ENCODE data around the gene RASA1. TPM values are rescaled to one million over a fixed set of nuclear protein-coding genes. Genes with fewer than 3 reads are reported as not detected.

Gene RASA1
- polyA plus RNA-seq, 3 donors, result 45.3 to 47.8 (median 46.6) TPM

DNA sequence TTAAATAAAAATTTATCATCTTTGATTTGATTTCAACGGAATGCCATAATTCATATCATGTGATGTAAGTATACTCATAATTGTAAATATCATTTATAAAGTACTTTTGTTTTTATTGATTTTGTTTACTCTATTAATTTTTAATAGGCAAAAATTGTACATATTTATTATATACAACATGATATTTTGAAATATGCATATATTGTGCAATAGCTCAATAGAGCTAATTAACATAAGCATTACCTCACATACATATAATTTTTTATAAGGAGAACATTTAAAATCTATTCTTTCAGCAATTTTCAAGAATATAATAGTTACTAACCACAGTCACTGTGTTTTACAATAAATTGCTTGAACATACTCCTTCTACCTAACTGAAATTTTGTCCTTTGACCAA, 170.0 kb downstream of the RASA1 start:
- no peak for DNase-seq

DNA sequence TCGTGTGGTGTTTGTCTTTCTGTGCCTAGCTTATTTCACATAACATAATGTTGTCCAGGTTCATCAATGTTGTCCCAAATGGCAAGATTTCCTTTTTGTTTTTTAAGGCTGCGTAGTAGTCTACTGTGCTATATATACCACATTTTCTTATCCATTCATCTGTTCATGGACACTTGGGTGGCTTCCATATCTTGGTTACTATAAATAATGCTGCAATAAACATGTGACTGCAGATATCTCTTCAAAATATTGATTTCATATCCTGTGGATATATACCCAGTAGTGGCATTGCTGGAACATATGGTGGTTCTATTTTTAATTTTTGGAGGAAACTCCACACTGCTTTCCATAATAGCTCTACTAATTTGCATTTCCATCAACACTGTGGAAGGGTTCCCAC, 170.5 kb downstream of the RASA1 start:
- DNase-seq, result no peak

Other genes starting within 250 kb of the RASA1 start
- gene CCNH, start 145.0 kb downstream of the RASA1 start, polyA plus RNA-seq (ENCODE audit: insufficient read length in 3 of 3), result 10 to 100 TPM; 44.1 to 49.9 (median 46.8) TPM